IMR-90 (cell line): ENCODE results near the gene GSTA2. TPM values are rescaled to one million over a fixed set of nuclear protein-coding genes. Genes with fewer than 3 reads are reported as not detected.
"Not testable (repeated sequence)": the region's sequence is repeated elsewhere in the genome, so short reads cannot be mapped to it uniquely, and the experiment has no call there.

Experiments
- ATAC-seq: fragments of 200-7000 bp; cut with Tn5 transposase; 2 replicates; pipeline ENCODE4 v1.9.1; 2020; ENCODE audit warnings: low read depth, mild to moderate bottlenecking, moderate library complexity
- BruUV-seq: library from RNA; stranded (reverse); fragments of 400-500 nt; replicated peaks from 2 replicates; lab custom pipeline; 2021; lab: Mats Ljungman, UMichigan
- CTCF ChIA-PET: fragments of 300-600 bp; formaldehyde crosslinking; extraction: SDS; loops from one replicate; lab custom pipeline; 2021; ENCODE audit warnings: antibody characterized with exemption; lab: Yijun Ruan, JAX
- POLR2A ChIA-PET: fragments of 300-600 bp; sonication (Branson Sonifier 250); formaldehyde crosslinking; loops from one replicate; lab custom pipeline; 2022; ENCODE audit warnings: antibody characterized with exemption; ENCODE audit not compliant: unreplicated experiment; lab: Charles Lee
- DNase-seq: peaks from one replicate; pipeline ENCODE4 v3.0.0; 2013
- H2AFZ ChIP-seq: replicated peaks from 2 replicates; pipeline ENCODE3; 2013; ENCODE audit warnings: low read length, mild to moderate bottlenecking; ENCODE audit not compliant: poor library complexity
- H2AK5ac ChIP-seq: 2 replicates; pipeline ENCODE4 v1.6.1; 2013; ENCODE audit warnings: low read depth, low read length, inconsistent platforms
- H2AK9ac ChIP-seq: replicated peaks from 2 replicates; pipeline ENCODE3; 2013; ENCODE audit warnings: mild to moderate bottlenecking, low read depth, low read length, moderate library complexity; ENCODE audit not compliant: poor library complexity
- H2BK120ac ChIP-seq: 2 replicates; pipeline ENCODE4 v1.6.1; 2013; ENCODE audit warnings: low read depth, low read length, inconsistent platforms
- H2BK15ac ChIP-seq: 3 replicates; pipeline ENCODE4 v1.6.1; 2013; ENCODE audit warnings: low read depth, low read length, inconsistent platforms
- H2BK20ac ChIP-seq: 2 replicates; pipeline ENCODE4 v1.6.1; 2013; ENCODE audit warnings: low read depth, mild to moderate bottlenecking, inconsistent platforms, low read length, moderate library complexity
- H2BK5ac ChIP-seq: 2 replicates; pipeline ENCODE4 v1.6.1; 2013; ENCODE audit warnings: mild to moderate bottlenecking, low read depth, low read length, inconsistent platforms; ENCODE audit not compliant: poor library complexity, severe bottlenecking
- H3K14ac ChIP-seq: replicated peaks from 2 replicates; pipeline ENCODE4 v1.6.1; 2013; ENCODE audit warnings: low read depth, low read length, inconsistent platforms
- H3K18ac ChIP-seq: 2 replicates; pipeline ENCODE4 v1.6.1; 2013; ENCODE audit warnings: low read depth, low read length, control low read depth
- H3K23ac ChIP-seq: 2 replicates; pipeline ENCODE4 v1.6.1; 2013; ENCODE audit warnings: low read depth, low read length, inconsistent platforms
- H3K27ac ChIP-seq: 2 replicates; pipeline ENCODE4 v1.5.1; 2013; ENCODE audit warnings: mild to moderate bottlenecking, control low read depth, low read length; ENCODE audit not compliant: insufficient read depth
- H3K27me3 ChIP-seq: 2 replicates; pipeline ENCODE4 v1.6.1; 2013; ENCODE audit warnings: low read length; ENCODE audit not compliant: control insufficient read depth, insufficient read depth
- H3K36me3 ChIP-seq: 2 replicates; pipeline ENCODE4 v1.6.1; 2013; ENCODE audit warnings: low read length, mixed read lengths; ENCODE audit not compliant: control insufficient read depth, insufficient read depth
- H3K4ac ChIP-seq: 2 replicates; pipeline ENCODE4 v1.6.1; 2013; ENCODE audit warnings: low read depth, low read length, inconsistent platforms
- H3K4me1 ChIP-seq: 2 replicates; pipeline ENCODE4 v1.6.1; 2013; ENCODE audit warnings: low read length, mixed read lengths; ENCODE audit not compliant: control insufficient read depth, insufficient read depth
- H3K4me2 ChIP-seq: 2 replicates; pipeline ENCODE4 v1.6.1; 2013; ENCODE audit warnings: low read depth, mild to moderate bottlenecking, control low read depth, low read length, moderate library complexity
- H3K4me3 ChIP-seq: 2 replicates; pipeline ENCODE4 v1.5.1; 2013; ENCODE audit warnings: low read depth, mild to moderate bottlenecking, control low read depth, low read length, moderate library complexity; ENCODE audit not compliant: insufficient read depth
- H3K56ac ChIP-seq: 2 replicates; pipeline ENCODE4 v1.6.1; 2013; ENCODE audit warnings: low read length, inconsistent platforms; ENCODE audit not compliant: insufficient read depth; ENCODE audit errors: extremely low read depth
- H3K79me1 ChIP-seq, 2 experiments: 2 replicates each; pipeline ENCODE4 v1.6.1; 2013; ENCODE audit warnings: low read length in 2 of 2, inconsistent platforms in 1 of 2, low read depth in 1 of 2
- H3K9ac ChIP-seq: 2 replicates; pipeline ENCODE4 v1.6.1; 2013; ENCODE audit warnings: low read depth, low read length, control low read depth
- H3K9me1 ChIP-seq: 2 replicates; pipeline ENCODE4 v1.6.1; 2013; ENCODE audit warnings: low read length, inconsistent platforms; ENCODE audit not compliant: insufficient read depth
- H3K9me3 ChIP-seq: 2 replicates; pipeline ENCODE4 v1.6.1; 2013; ENCODE audit warnings: low read length; ENCODE audit not compliant: control insufficient read depth, insufficient read depth
- H4K20me1 ChIP-seq: 2 replicates; pipeline ENCODE4 v1.6.1; 2013; ENCODE audit warnings: low read length, inconsistent platforms; ENCODE audit not compliant: insufficient read depth
- H4K5ac ChIP-seq: 2 replicates; pipeline ENCODE4 v1.6.1; 2013; ENCODE audit warnings: mild to moderate bottlenecking, low read depth, low read length, control low read depth
- H4K8ac ChIP-seq, 2 experiments: 2 replicates each; pipeline ENCODE4 v1.6.1; 2013; ENCODE audit warnings: low read depth in 2 of 2, low read length in 2 of 2, control low read depth in 1 of 2, inconsistent platforms in 1 of 2
- H4K91ac ChIP-seq: 2 replicates; pipeline ENCODE4 v1.6.1; 2013; ENCODE audit warnings: low read depth, low read length, inconsistent platforms; ENCODE audit not compliant: insufficient read depth
- ELK1 ChIP-seq: fragments of 150-350 bp; IDR thresholded peaks from 2 replicates; pipeline ENCODE4 v1.6.1; 2016; ENCODE audit warnings: low read depth, mild to moderate bottlenecking, low read length, moderate library complexity, borderline replicate concordance
- MAFK ChIP-seq: IDR thresholded peaks from 2 replicates; pipeline ENCODE4 v1.6.1; 2012; ENCODE audit warnings: low read depth, low read length, improper control_type of control experiment
- MXI1 ChIP-seq: IDR thresholded peaks from 2 replicates; pipeline ENCODE4 v1.6.1; 2012; ENCODE audit warnings: low read depth, mild to moderate bottlenecking, low read length, moderate library complexity, borderline replicate concordance
- RCOR1 ChIP-seq: IDR thresholded peaks from 2 replicates; pipeline ENCODE4 v1.6.1; 2012; ENCODE audit warnings: mild to moderate bottlenecking, low read length, improper control_type of control experiment; ENCODE audit not compliant: insufficient replicate concordance
- WGBS, 2 experiments: methylation state at CpG; one replicate each; pipeline versions ENCODE4 v1.1.5 to v1.1.7; 2013; ENCODE audit warnings: missing lambda C conversion rate in 2 of 2; ENCODE audit not compliant: insufficient read length in 1 of 2; ENCODE audit errors: extremely low coverage in 2 of 2; 5-methylcytosine and 5-hydroxymethylcytosine counted together
- dilution Hi-C: fragments of 300-500 bp; cut with HindIII; formaldehyde crosslinking; loops from one replicate; pipeline ENCODE4 v1.14.3; 2018; ENCODE audit warnings: low sequenced_read_pairs; ENCODE audit not compliant: unreplicated experiment
- in situ Hi-C: fragments of 300-500 bp; cut with MboI; formaldehyde crosslinking; loops from 3 replicates; pipeline ENCODE4 v1.14.3; 2019; ENCODE audit warnings: low sequenced_read_pairs, inconsistent platforms, mixed read lengths
- intact Hi-C: fragments of 100-400 bp; cut with micrococcal nuclease; formaldehyde crosslinking; loops from 2 replicates; pipeline ENCODE4 v1.10.0; 2022
- polyA plus RNA-seq, 3 experiments: library from polyadenylated mRNA; depleted of rRNA; stranded (reverse); fragments of >200 nt; gene quantifications; 2 replicates each; pipeline ENCODE4 v1.2.3, GENCODE V29; 2012; ENCODE audit warnings: low replicate concordance in 1 of 3
- total RNA-seq: library from RNA; depleted of rRNA; stranded (reverse); fragments of >200 nt; gene quantifications from 2 replicates; pipeline ENCODE4 v1.2.3, GENCODE V29; 2012

GSTA2 gene
- total and polyA plus RNA-seq, 2 of the 4 experiments (the other 2 are of a cell fraction) = not detected

- no peak overlapping the region for H2AK9ac ChIP-seq
- H2BK20ac ChIP-seq = no peak overlapping the region
- H3K9ac ChIP-seq = no peak overlapping the region
- H3K4ac ChIP-seq = no peak overlapping the region
- DNase-seq = no peak
- CTCF ChIA-PET = no interaction called here
- no peak overlapping the region for H4K5ac ChIP-seq
- no CpG with 5 or more reads among the region's 3 CpGs for WGBS, 2 experiments
- BruUV-seq = no TSS peak
- H2AFZ ChIP-seq = no peak overlapping the region
- H3K36me3 ChIP-seq = no peaks in the 10 kb centered on the region
- H3K23ac ChIP-seq = no peak overlapping the region
- no peaks in the 10 kb centered on the region for H3K9me1 ChIP-seq
- no peaks in the 10 kb centered on the region for H3K79me1 ChIP-seq
- H3K27me3 ChIP-seq = peaks cover 6% of the 10 kb centered on the region
- H2BK120ac ChIP-seq = no peak overlapping the region
- intact Hi-C loops (no loop called here), dilution Hi-C loops (no loop called here), in situ Hi-C loops (no loop called here)
- H4K91ac ChIP-seq = no peak overlapping the region
- H3K4me1 ChIP-seq = no peaks in the 10 kb centered on the region; the same call in 1 of the 2 replicates
- peaks cover 7% of the 10 kb centered on the region for H3K9me3 ChIP-seq
- no peak overlapping the region for H2BK15ac ChIP-seq
- no peaks in the 10 kb centered on the region for H4K20me1 ChIP-seq
- no peak overlapping the region for H3K56ac ChIP-seq
- H4K8ac ChIP-seq = no peak overlapping the region
- no peak overlapping the region for H3K4me2 ChIP-seq
- H3K14ac ChIP-seq = no peak overlapping the region
- H2BK5ac ChIP-seq = no peak overlapping the region
- no peak overlapping the region for H2AK5ac ChIP-seq
- POLR2A ChIA-PET = no interaction called here
- H3K4me3 ChIP-seq = no peak overlapping the region
- no peak overlapping the region for H3K18ac ChIP-seq
- no peak overlapping the region for H3K27ac ChIP-seq
- no peak for TF ChIP-seq MXI1
- no peak for TF ChIP-seq MAFK
- TF ChIP-seq ELK1 = no peak
- TF ChIP-seq RCOR1 = no peak
- no peak for ATAC-seq
Measured at GRCh38 chr6:52754443-52754842, 8.8 kb downstream of the GSTA2 start.

GRCh38 chr6:52753137-52753536 is 10.1 kb downstream of the GSTA2 start:
- ATAC-seq, in situ Hi-C loops, CTCF ChIA-PET, H2BK20ac ChIP-seq, H4K8ac ChIP-seq, H3K23ac ChIP-seq, dilution Hi-C loops, H3K4ac ChIP-seq, H3K4me2 ChIP-seq, H3K56ac ChIP-seq, H2BK5ac ChIP-seq, H2AFZ ChIP-seq, H2AK5ac ChIP-seq, intact Hi-C loops, H3K27ac ChIP-seq, H3K4me1 ChIP-seq, BruUV-seq, H2BK15ac ChIP-seq, H3K79me1 ChIP-seq, H3K27me3 ChIP-seq, H2BK120ac ChIP-seq, H3K36me3 ChIP-seq, H2AK9ac ChIP-seq, DNase-seq, POLR2A ChIA-PET, H4K20me1 ChIP-seq, H4K5ac ChIP-seq, H3K9me1 ChIP-seq, H3K9me3 ChIP-seq, H4K91ac ChIP-seq, H3K9ac ChIP-seq, H3K4me3 ChIP-seq, H3K18ac ChIP-seq, H3K14ac ChIP-seq: not testable (repeated sequence)
- no CpG with 5 or more reads among the region's 2 CpGs for WGBS, 2 experiments
